Embryonic facial prominence (tissue), 1 donor: ENCODE data around the gene UNC13B.
"Not testable (repeated sequence)": the region's sequence is repeated elsewhere in the genome, so short reads cannot be mapped to it uniquely, and the experiment has no call there.

Experiments
- DNase-seq: peaks from one replicate; pipeline ENCODE4 v3.0.0-alpha.2; 2016; ENCODE audit errors: extremely low spot score

The UNC13B gene

DNA sequence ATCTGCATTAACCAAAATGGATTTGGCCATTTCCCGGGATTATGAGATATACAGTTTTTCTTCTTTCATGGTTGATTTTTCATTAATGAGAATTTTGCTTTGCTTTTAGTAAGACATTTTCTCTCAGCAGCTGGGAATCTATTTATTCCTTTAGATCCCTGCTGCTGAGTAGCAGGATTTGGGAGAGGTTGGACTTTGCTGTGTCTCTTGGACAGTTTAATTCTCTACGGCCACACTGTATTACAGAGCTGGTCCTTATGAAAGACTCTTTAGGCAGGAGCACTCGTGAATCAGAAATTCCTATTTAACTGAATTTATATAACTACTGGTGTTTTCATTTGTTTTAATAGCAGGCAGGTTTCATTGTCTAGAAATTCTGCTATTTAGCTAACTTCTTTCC lies 1.6 kb downstream of the UNC13B start:
- no peak for DNase-seq

DNA sequence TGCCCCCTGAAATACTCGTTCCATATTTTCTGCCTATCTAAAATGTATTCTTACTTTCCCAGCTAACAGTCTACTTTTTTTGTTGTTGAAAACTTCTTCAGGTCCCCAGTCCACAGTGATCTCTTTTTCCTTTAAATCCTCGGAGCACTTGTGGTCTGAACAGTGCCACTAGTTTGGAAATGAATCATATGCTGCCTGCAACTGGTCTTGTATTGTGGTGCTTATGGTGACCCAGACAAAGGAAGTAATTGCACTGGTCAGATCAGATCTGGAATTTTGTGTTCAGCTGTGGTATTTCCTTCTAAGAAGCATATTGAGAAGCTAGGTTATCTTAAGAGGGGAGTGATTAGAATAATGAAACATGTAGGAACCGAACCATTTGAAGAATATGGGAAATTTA lies 2.9 kb downstream of the UNC13B start:
- DNase-seq = no peak

DNA sequence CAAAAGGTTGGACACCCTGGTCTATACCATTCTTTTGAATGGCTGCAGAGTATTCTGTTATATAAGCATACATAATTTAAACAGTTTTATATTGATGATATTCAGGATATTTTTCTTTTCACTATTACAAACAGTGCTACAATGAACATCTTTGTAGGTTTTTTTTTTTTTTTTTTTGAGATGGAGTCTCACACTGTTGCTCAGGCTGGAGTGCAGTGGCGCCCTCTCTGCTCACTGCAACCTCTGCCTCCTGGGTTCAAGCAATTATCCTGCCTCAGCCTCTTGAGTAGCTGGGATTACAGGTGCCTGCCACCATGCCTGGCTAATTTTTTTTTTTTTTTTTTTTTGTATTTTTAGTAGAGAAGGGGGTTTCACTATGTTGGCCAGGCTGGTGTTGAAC lies 5.6 kb downstream of the UNC13B start:
- DNase-seq = not testable (repeated sequence)

DNA sequence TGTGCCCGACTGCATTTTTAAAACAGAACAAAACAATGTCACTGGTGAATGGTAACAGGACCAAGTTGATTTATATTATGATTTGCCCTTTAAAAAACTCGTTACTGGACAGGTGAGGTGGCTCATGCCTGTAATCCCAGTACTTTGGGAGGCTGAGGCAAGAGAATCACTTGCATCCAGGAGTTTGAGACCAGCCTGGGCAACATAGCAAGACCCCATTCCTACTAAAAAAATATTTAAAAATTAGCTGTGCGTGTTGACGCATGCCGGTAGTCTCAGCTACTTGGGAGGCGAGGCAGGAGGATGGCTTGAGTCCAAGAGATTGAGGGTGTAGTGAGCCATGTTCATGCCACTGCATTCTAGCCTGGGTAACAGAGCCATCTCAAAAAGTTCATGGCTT lies 7.2 kb downstream of the UNC13B start:
- no peak for DNase-seq

DNA sequence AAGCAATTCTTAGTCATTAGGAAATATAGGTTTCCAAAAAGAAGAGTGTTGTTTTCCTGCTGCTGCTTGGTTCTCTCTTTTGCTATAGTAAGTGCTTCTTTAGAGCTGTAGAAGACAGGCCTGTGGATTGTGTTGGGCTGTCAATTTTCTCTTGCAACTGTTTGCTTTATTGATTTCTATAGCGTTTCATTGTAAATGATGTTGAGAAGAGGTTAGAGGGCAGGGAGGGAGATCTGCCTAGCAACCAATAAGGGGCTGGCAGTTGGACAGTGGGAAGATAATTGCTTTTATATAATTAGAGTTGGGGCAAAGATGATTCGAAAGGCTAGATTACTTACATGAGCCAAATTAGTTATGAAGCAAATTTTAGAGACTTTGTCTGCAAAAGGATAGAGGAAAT lies 11.1 kb downstream of the UNC13B start:
- no peak for DNase-seq

DNA sequence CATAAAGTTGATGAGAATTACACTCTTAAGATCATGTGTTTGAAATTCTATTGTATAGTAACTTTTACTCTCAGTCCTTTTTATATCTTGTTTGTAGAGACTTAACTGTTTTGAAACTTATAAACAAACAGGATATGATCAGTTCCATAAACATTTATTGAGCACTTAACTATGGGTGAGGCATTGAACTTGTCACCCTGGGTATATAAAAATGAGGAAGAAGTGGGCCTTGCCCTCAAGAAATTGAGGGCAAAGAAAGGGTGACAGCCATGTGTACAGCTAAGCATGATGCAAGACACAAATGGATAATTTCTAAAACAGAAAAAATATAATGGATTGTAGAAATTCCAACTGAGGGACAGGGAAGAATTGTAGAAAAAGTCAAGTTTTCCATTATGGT lies 15.7 kb downstream of the UNC13B start:
- DNase-seq = no peak

DNA sequence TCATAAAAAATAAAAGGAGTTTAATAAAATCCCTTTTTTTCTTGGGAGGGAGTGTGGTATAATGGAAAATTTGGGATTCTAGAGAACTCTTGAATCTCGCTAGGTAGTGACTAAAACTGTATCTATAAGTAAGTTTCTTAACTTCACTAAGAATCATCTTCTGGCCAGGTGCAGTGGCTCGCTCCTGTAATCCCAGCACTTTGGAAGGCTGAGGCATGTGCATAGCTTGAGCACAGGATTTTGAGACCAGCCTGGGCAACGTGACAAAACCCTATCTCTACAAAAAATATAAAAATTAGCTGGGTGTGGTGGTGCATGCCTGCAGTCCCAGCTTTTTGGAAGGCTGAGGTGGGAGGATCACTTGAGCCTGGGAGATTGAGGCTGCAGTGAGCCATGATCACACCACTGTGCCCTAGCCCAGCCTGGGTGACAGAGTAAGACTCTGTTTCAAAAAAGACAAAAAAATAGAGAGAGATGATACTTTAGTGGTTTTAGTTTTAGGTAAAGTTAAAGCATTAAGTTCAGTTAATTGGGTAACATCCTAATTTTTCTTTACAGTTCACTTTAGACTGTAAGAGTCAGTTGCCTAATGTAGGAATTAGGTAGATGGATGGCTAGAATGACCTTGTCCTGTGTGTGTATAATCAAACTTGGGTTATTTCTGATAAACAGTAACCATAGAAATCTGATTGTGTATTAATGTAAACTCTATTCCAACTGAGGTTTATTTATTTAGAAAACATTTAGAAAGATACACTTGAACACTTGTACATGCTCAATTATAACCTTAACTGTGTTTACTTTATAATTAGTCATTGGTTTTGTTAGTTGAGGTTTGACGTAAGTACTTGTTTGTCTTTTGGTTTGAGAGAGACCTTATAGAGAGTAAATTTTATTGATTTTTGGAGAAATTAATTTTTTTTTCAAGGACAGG lies 17.8 kb downstream of the UNC13B start:
- no peak for DNase-seq

DNA sequence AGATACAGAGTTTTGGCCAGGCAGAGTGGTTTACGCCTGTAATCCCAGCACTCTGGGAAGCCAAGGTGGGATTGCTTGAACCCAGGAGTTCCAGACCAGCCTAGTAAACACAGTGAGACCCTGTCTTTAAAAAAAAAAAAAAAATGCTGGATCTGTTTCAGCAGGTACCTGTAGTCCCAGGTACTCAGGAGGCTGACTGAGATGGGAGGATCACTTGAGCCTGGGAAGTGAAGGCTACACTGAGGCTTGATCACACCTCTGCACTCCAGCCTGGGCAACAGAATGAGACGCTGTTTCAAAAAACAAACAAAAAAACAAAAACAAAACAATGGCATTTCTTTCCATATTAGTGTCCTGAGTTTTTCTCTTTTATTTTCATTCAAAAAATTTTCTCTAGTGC lies 19.0 kb downstream of the UNC13B start:
- no peak for DNase-seq

DNA sequence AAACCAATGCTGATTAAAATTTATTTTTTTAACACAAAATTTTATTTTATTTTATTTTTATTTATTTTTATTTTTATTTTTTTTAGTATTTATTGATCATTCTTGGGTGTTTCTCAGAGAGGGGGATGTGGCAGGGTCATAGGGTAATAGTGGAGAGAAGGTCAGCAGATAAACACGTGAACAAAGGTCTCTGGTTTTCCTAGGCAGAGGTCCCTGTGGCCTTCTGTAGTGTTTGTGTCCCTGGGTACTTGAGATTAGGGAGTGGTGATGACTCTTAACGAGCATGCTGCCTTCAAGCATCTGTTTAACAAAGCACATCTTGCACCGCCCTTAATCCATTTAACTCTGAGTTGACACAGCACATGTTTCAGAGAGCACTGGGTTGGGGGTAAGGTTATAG lies 20.6 kb downstream of the UNC13B start:
- DNase-seq = not testable (repeated sequence)

DNA sequence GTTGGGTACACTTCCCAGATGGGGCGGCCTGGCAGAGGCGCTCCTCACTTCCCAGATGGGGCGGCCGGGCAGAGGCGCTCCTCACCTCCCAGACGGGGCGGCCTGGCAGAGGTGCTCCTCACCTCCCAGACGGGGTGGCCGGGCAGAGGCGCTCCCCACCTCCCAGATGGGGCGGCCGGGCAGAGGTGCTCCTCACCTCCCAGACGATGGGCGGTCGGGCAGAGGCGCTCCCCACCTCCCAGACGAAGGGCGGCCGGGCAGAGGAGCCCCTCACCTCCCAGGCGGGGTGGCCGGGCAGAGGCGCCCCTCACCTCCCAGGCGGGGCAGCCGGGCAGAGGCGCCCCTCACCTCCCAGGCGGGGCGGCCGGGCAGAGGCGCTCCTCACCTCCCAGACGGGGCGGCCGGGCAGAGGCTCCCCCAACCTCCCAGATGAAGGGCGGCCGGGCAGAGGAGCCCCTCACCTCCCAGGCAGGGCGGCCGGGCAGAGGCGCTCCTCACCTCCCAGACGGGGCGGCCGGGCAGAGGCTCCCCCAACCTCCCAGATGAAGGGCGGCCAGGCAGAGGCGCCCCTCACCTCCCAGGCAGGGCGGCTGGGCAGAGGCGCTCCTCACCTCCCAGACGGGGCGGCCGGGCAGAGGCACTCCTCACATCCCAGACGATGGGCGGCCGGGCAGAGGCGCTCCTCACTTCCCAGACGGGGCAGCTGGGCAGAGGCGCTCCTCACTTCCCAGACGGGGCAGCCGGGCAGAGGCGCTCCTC lies 21.4 kb downstream of the UNC13B start:
- not testable (repeated sequence) for DNase-seq

DNA sequence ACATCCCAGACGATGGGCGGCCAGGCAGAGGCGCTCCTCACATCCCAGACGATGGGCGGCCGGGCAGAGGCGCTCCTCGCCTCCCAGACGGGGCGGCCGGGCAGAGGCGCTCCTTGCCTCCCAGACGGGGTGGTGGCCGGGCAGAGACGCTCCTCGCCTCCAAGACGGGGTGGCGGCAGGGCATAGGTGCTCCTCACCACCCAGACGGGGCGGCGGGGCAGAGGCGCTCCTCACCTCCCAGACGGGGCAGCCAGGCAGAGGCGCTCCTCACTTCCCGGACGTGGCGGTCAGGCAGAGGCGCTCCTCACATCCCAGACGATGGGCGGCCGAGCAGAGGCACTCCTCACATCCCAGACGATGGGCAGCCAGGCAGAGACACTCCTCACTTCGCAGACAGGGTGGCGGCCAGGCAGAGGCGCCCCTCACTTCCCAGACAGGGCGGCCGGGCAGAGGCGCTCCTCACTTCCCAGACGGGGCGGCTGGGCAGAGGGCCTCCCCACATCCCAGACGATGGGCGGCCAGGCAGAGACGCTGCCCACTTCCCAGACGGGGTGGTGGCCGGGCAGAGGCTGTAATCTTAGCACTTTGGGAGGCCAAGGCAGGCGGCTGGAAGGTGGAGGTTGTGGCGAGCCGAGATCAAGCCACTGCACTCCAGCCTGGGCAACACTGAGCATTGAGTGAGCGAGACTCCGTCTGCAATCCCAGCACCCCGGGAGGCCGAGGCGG lies 22.1 kb downstream of the UNC13B start:
- DNase-seq = not testable (repeated sequence)

DNA sequence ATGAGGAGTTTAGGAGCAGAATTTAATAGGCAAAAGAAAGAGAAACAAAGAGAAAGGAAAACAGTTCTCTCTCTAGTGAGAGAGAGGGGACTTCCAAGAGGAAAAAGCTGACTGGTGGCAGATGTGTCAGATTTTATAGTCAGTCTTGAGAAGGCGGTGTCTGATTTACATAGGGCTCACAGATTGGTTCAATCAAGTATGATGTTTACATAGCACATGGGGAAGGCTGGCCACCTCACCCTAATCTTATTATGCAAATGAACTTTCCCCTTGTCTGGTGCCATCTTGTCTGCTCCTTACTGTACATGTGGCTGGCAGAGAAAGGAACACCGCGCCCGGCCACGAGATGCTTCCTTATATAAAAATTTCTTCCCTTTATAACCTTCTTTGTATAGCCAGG lies 24.7 kb downstream of the UNC13B start:
- no peak for DNase-seq

DNA sequence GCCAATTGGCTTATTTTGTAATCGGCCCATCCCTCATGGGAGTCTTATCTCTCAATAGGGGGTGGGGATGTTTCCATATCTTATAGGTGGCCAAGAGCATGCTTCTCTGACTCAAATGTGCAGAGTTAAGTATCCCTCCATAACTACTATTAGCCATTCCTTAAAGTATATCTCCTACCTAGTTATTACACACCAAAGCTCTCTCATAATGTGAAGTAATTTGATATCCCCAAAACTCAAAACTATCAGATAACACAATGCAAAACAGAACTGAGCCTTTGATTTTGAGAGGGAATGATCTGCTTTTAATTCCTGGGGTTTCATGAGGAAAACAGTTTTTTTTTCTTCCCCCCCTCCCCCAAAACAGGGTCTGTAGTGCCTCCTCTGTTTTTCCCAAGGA lies 28.4 kb downstream of the UNC13B start:
- no peak for DNase-seq

DNA sequence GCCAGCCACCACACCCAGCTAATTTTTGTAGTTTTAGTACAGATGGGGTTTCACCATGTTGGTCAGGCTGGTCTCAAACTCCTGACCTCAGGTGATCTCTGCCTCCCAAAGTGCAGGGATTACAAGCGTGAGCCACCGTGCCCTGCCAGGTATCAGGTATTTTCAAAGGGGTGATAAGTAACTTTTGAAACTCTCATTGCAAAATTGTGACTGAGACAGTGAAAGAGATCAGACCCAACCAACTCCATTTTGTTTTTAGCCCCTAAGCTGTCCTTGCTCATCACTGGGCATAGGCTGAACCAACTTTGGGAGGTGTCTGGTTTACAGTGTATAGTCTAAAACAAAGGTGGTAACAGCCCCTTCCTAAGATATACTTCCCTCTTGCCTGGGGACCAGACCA lies 29.3 kb downstream of the UNC13B start:
- no peak for DNase-seq

DNA sequence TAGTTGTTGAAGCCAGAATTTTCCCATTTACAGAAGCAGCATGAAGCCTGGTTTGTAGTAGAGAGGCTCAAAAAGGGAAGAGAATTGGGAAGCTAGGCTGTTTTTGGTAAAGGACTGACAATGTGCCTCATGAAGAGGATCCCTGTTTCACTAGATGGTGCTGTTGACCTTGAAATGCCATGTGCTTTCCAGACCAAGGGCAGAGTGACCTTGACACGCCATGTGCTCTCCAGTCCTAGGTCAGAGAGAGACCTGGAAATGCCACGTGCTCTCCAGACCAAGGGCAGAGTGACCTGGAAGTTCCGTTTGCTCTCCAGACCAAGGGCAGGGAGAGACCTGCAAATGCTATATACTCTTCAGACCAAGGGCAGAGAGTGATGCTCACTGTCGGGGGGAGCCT lies 32.0 kb downstream of the UNC13B start:
- DNase-seq = no peak

DNA sequence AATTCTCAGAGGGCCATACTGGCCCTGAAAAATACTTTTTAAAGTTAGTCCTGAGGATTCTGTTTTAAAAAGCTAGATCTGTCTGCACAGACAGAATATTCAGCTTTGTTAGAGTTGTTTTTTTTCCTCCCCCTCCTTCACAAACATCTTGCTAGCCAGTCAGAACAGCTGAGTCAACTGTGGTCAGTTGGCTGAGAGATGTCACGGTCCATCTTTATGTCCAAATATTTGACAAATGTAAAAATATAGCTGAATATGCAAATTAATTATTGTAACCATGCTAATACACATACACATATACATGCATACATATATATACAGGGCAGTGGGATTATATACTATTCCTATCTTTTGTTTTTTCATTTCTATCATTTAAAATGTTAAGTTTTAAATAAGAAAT lies 33.9 kb downstream of the UNC13B start:
- no peak for DNase-seq

DNA sequence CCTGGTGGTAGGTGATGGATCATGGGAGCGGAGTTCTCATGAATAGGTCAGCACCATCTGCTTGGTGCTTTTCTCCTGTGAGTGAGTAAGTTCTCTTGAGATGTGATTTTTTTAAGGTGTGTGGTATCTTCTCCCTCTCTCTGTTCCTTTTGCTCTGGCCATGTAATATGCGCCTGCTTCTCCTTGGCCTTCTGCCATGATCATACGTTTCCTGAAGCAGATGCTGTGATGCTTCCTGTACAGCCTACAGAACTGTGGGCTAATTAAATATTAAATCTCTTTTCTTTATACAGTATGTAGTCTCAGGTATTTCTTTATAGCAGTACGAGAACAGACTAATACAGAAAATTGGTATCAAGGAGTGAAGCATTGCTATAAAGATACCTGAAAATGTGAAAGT lies 36.4 kb downstream of the UNC13B start:
- DNase-seq = no peak

DNA sequence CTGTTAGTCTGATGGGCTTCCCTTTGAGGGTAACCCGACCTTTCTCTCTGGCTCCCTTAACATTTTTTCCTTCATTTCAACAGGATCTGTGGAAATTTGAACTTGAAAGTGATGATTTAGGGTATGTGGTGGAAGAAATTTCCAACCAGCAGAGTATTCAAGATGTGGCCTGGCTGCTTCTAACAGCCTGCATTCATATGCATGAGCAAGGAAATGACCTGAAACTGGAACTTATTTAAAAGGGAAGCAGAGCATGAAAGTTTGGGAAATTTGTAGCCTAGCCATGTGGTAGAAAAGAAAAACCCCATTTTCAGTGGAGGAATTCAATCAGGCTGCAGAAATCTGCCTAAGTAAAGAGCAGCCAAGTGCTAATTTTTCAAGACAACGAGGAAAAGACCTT lies 41.7 kb downstream of the UNC13B start:
- no peak for DNase-seq

DNA sequence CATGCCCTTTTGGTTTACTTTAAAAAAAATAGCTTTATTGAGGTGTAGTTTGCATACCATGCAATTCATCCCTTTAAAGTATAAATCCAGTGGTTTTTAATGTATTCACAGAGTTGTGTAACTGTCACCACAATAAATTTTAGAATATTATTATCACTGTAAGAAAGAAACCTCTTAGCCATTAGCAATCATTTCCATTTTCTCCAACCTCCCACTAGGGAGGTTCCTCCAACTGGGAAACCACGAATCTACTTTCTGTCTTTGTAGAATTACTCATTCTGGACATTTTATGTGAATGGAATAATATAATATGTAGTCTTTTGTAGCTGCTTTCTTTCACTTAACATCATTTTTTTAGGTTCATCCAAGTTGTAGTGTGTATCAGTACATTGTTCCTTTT lies 43.5 kb downstream of the UNC13B start:
- DNase-seq = no peak

DNA sequence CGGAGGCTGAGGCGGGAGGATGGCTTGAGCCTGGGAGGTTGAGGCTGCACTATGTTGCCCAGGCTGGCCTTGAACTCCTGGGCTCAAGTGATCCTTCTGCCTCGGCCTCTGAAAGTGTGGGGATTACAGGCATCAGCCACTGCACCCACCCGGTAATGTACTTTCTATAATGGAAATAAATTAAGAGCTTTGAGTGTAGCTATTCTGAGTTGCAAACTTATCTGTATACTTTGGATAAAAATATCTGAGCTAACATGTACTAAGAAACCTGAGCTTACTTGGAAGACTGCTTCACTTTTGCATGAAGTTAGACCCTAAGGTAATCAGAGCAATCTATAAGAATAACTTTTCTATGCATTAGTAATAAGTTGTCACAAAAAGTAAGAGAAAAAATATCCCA lies 50.0 kb downstream of the UNC13B start:
- no peak for DNase-seq

DNA sequence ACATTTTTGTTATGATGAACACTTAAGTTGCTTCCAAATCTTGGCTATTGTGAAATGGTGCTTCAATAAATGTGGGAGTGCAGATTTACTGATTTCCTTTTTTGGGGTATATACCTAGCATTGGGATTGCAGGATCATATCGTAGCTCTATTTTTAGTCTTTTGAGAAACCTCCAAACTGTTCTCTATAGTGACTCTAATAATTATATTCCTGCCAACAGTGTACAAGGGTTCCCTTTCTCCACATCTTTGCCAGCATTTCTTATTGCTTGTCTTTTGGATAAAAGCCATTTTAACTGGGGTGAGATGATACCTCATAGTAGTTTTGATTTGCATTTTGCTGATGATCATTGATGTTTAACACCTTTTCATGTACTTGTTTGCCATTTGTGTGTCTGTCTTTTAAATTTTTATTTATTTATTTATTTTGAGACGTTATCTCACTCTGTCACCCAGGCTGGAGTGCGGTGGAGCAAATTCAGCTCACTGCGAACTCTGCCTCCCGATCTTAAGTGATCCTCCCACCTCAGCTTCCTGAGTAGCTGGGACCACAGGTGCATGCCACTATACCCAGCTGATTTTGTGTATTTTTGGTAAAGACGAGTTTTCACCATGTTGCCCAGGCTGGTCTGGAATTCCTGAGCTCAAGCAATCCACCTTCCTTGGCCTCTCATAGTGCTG lies 59.0 kb downstream of the UNC13B start:
- DNase-seq = no peak

DNA sequence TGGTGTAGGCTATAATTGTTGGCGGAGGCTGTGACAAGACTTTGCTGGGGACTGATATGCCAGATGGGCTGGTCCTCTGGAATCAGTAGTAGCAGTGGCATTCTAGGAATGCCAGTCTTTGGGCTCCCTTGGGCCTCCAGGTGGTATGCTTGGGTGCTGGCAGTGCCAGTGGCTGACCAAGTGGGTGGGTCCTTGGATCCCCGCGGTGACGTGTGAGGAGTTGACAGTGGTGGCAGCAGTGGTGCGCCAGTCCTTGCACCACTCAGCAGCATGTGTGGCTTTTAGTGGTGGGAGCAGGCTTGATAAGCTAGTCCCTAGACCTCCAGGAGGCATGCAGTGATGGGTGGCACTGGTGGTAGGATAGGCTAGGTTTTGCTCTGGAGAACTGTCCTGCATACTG lies 63.9 kb downstream of the UNC13B start:
- no peak for DNase-seq
